ENCODE data around the gene GREB1. TPM values are rescaled to one million over a fixed set of nuclear protein-coding genes. Genes with fewer than 3 reads are reported as not detected.
"Not testable (repeated sequence)": the region's sequence is repeated elsewhere in the genome, so short reads cannot be mapped to it uniquely, and the experiment has no call there.

Gene GREB1
- total RNA-seq, 1 experiment from 2014 or later = 1.3 TPM

- Histone ChIP-seq H3K4me1 (ENCODE audit: insufficient read depth, low read length, poor library complexity, severe bottlenecking) (no peaks in the 10 kb centered on the region), H3K27me3 (replicated peaks; ENCODE audit: insufficient read depth, low read depth, low read length, poor library complexity) (no peaks in the 10 kb centered on the region), H3K36me3 (ENCODE audit: insufficient read depth, low read length, poor library complexity, severe bottlenecking) (no peaks in the 10 kb centered on the region), H3K27ac (ENCODE audit: low read depth, low read length, poor library complexity, severe bottlenecking) (no peak overlapping the region), H3K4me3 (ENCODE audit: low read depth, low read length, poor library complexity, severe bottlenecking) (no peak overlapping the region), H3K9me3 (ENCODE audit: low read depth, low read length, poor library complexity, severe bottlenecking) (peaks cover 8% of the 10 kb centered on the region)
- TF ChIP-seq EZH2 (IDR thresholded peaks at IDR 0.05; ENCODE audit: borderline replicate concordance, low read depth, low read length, poor library complexity, severe bottlenecking) = no peak
- no peak for TF ChIP-seq CTCF (conservative IDR thresholded peaks at IDR 0.05; ENCODE audit: low read depth, low read length)
- intact Hi-C loops (cut with micrococcal nuclease; ENCODE audit: unreplicated experiment) = no loop called here
- DNase-seq (ENCODE audit: low spot score) = no peak
- ChIA-PET CTCF (no interaction called here), POLR2A (ENCODE audit: low non-redundant PET) (no interaction called here)
- BruUV-seq (replicated peaks) = no TSS peak
Measured at GRCh38 chr2:11659851-11660250, 126.0 kb downstream of the GREB1 start.

GRCh38 chr2:11660396-11660795, 126.6 kb downstream of the GREB1 start:
- CTCF ChIA-PET; POLR2A ChIA-PET (ENCODE audit: low non-redundant PET): not testable (repeated sequence)

GRCh38 chr2:11661891-11662435, 128.1 kb downstream of the GREB1 start:
- Histone ChIP-seq H3K9me3 (ENCODE audit: low read depth, low read length, poor library complexity, severe bottlenecking) (peaks cover 8% of the 10 kb centered on the region), H3K4me1 (ENCODE audit: insufficient read depth, low read length, poor library complexity, severe bottlenecking) (no peaks in the 10 kb centered on the region), H3K36me3 (ENCODE audit: insufficient read depth, low read length, poor library complexity, severe bottlenecking) (no peaks in the 10 kb centered on the region), H3K27me3 (replicated peaks; ENCODE audit: insufficient read depth, low read depth, low read length, poor library complexity) (peaks cover 3% of the 10 kb centered on the region), H3K4me3 (ENCODE audit: low read depth, low read length, poor library complexity, severe bottlenecking) (no peak overlapping the region), H3K27ac (ENCODE audit: low read depth, low read length, poor library complexity, severe bottlenecking) (no peak overlapping the region)
- POLR2A ChIA-PET (ENCODE audit: low non-redundant PET) = no interaction called here
- CTCF ChIA-PET = no interaction called here
- no TSS peak for BruUV-seq (replicated peaks)
- no peak for TF ChIP-seq EZH2 (IDR thresholded peaks at IDR 0.05; ENCODE audit: borderline replicate concordance, low read depth, low read length, poor library complexity, severe bottlenecking)
- no peak for TF ChIP-seq CTCF (conservative IDR thresholded peaks at IDR 0.05; ENCODE audit: low read depth, low read length)
- no peak for DNase-seq (ENCODE audit: low spot score)
- intact Hi-C loops (cut with micrococcal nuclease; ENCODE audit: unreplicated experiment) = no loop called here

More at GRCh38 chr2:11660396-11660795, 126.6 kb downstream of the GREB1 start:
- BruUV-seq (replicated peaks); H3K27me3 ChIP-seq (replicated peaks; ENCODE audit: insufficient read depth, low read depth, low read length, poor library complexity); DNase-seq (ENCODE audit: low spot score); H3K9me3 ChIP-seq (ENCODE audit: low read depth, low read length, poor library complexity, severe bottlenecking); H3K4me1 ChIP-seq (ENCODE audit: insufficient read depth, low read length, poor library complexity, severe bottlenecking); intact Hi-C loops (cut with micrococcal nuclease; ENCODE audit: unreplicated experiment); H3K36me3 ChIP-seq (ENCODE audit: insufficient read depth, low read length, poor library complexity, severe bottlenecking); H3K27ac ChIP-seq (ENCODE audit: low read depth, low read length, poor library complexity, severe bottlenecking); H3K4me3 ChIP-seq (ENCODE audit: low read depth, low read length, poor library complexity, severe bottlenecking): not testable (repeated sequence)

GRCh38 chr2:11662882-11663281, 129.0 kb downstream of the GREB1 start:
- H3K27ac ChIP-seq (ENCODE audit: low read depth, low read length, poor library complexity, severe bottlenecking) = no peak overlapping the region
- no TSS peak for BruUV-seq (replicated peaks)
- H3K9me3 ChIP-seq (ENCODE audit: low read depth, low read length, poor library complexity, severe bottlenecking) = peaks cover 8% of the 10 kb centered on the region
- POLR2A ChIA-PET (ENCODE audit: low non-redundant PET) = no interaction called here
- no peaks in the 10 kb centered on the region for H3K4me1 ChIP-seq (ENCODE audit: insufficient read depth, low read length, poor library complexity, severe bottlenecking)
- intact Hi-C loops (cut with micrococcal nuclease; ENCODE audit: unreplicated experiment) = no loop called here
- H3K27me3 ChIP-seq (replicated peaks; ENCODE audit: insufficient read depth, low read depth, low read length, poor library complexity) = peaks cover 4% of the 10 kb centered on the region
- no peak for DNase-seq (ENCODE audit: low spot score)
- H3K4me3 ChIP-seq (ENCODE audit: low read depth, low read length, poor library complexity, severe bottlenecking) = no peak overlapping the region
- H3K36me3 ChIP-seq (ENCODE audit: insufficient read depth, low read length, poor library complexity, severe bottlenecking) = no peaks in the 10 kb centered on the region
- CTCF ChIA-PET = no interaction called here
- TF ChIP-seq EZH2 (IDR thresholded peaks at IDR 0.05; ENCODE audit: borderline replicate concordance, low read depth, low read length, poor library complexity, severe bottlenecking) (no peak), CTCF (conservative IDR thresholded peaks at IDR 0.05; ENCODE audit: low read depth, low read length) (no peak)
